B cell (primary cell): ENCODE results near the gene CEMIP. TPM values are rescaled to one million over a fixed set of nuclear protein-coding genes. Genes with fewer than 3 reads are reported as not detected.

ENCODE experiments used
- ATAC-seq: fragments of 200-7000 bp; cut with Tn5 transposase; one replicate; pipeline ENCODE4 v1.10.0; 2021; ENCODE audit warnings: low read depth, mild to moderate bottlenecking, moderate number of reproducible peaks, moderate library complexity
- CTCF ChIA-PET: fragments of 350-600 bp; sonication (Branson Sonifier 250); formaldehyde crosslinking; loops from one replicate; lab custom pipeline; 2021; ENCODE audit warnings: antibody characterized with exemption, inconsistent platforms; lab: Charles Lee
- POLR2A ChIA-PET: fragments of 350-600 bp; sonication (Branson Sonifier 250); formaldehyde crosslinking; loops from one replicate; lab custom pipeline; 2021; ENCODE audit warnings: antibody characterized with exemption; lab: Charles Lee
- DNase-seq: peaks from one replicate; pipeline ENCODE4 v3.0.0; 2013
- H2AFZ ChIP-seq: 2 replicates; pipeline ENCODE4 v1.6.1; 2012; ENCODE audit warnings: mild to moderate bottlenecking, low read depth, low read length; ENCODE audit not compliant: insufficient read depth, poor library complexity, severe bottlenecking
- H3K27ac ChIP-seq, 2 donors: 1 replicate in 1 of 2; 2 replicates in 1 of 2; pipeline ENCODE4 v1.5.1; 2012 to 2013; ENCODE audit warnings: low read length in 2 of 2, mild to moderate bottlenecking in 2 of 2, moderate library complexity in 1 of 2
- H3K27me3 ChIP-seq, 4 experiments: fragments of 200-600 bp in 1 of 4; sonication (generic) in 1 of 4; replicated peaks in 1 of 4; 1 replicate in 2 of 4; 2 replicates in 2 of 4; pipeline versions ENCODE4 v1.6.1 to v1.7.0; 2013 to 2016; ENCODE audit warnings: low read length in 3 of 4, mild to moderate bottlenecking in 2 of 4, mixed read lengths in 1 of 4, moderate library complexity in 1 of 4; ENCODE audit not compliant: insufficient read depth in 4 of 4, control insufficient read depth in 3 of 4; ENCODE audit errors: control extremely low read depth in 1 of 4
- H3K36me3 ChIP-seq, 2 experiments: replicated peaks in 1 of 2; 1 replicate in 1 of 2; 2 replicates in 1 of 2; pipeline versions ENCODE4 v1.6.1 to v1.7.1; 2013; ENCODE audit warnings: low read length in 1 of 2; ENCODE audit not compliant: insufficient read depth in 2 of 2, control insufficient read depth in 1 of 2; ENCODE audit errors: control extremely low read depth in 1 of 2, extremely low read depth in 1 of 2
- H3K4me1 ChIP-seq, 2 donors: fragments of 200-600 bp in 1 of 2; sonication (generic) in 1 of 2; 1 replicate in 1 of 2; 2 replicates in 1 of 2; pipeline versions ENCODE4 v1.5.1 to v1.6.1; 2013 to 2017; ENCODE audit warnings: low read length in 2 of 2; ENCODE audit not compliant: control insufficient read depth in 2 of 2, insufficient read depth in 2 of 2
- H3K4me2 ChIP-seq: replicated peaks from 2 replicates; pipeline ENCODE3; 2012; ENCODE audit warnings: mild to moderate bottlenecking, low read depth, low read length; ENCODE audit not compliant: poor library complexity, severe bottlenecking
- H3K4me3 ChIP-seq, 5 experiments: fragments of 200-600 bp in 1 of 5; sonication (generic) in 1 of 5; 1 replicate in 3 of 5; 2 replicates in 2 of 5; pipeline versions ENCODE4 v1.5.1 to v1.7.0; 2011 to 2016; ENCODE audit warnings: low read length in 4 of 5, mild to moderate bottlenecking in 4 of 5, low read depth in 2 of 5, control low read depth in 1 of 5, moderate library complexity in 1 of 5; ENCODE audit not compliant: insufficient read depth in 1 of 5; ENCODE audit errors: control extremely low read depth in 1 of 5, extremely low read depth in 1 of 5
- H3K79me2 ChIP-seq: fragments of 200-600 bp; sonication (generic); one replicate; pipeline ENCODE4 v1.6.0; 2016; ENCODE audit warnings: low read length; ENCODE audit not compliant: control insufficient read depth, insufficient read depth
- H3K9ac ChIP-seq: fragments of 200-600 bp; sonication (generic); 2 replicates; pipeline ENCODE4 v1.6.1; 2017; ENCODE audit warnings: mild to moderate bottlenecking, low read length, moderate library complexity
- H3K9me3 ChIP-seq, 3 donors: one replicate each; pipeline versions ENCODE4 v1.6.1 to v1.7.1; 2013; ENCODE audit warnings: low read length in 2 of 3; ENCODE audit not compliant: control insufficient read depth in 2 of 3, insufficient read depth in 1 of 3; ENCODE audit errors: control extremely low read depth in 1 of 3
- H4K20me1 ChIP-seq: 2 replicates; pipeline ENCODE4 v1.6.0; 2012; ENCODE audit warnings: mild to moderate bottlenecking, low read length; ENCODE audit not compliant: insufficient read depth, control insufficient read depth, poor library complexity, severe bottlenecking
- H3K27ac Mint-ChIP-seq: one replicate; pipeline ENCODE4 v1.8.0; 2021; ENCODE audit warnings: mixed read lengths
- H3K27me3 Mint-ChIP-seq: one replicate; pipeline ENCODE4 v1.8.0; 2021; ENCODE audit warnings: mixed read lengths
- H3K4me1 Mint-ChIP-seq: one replicate; pipeline ENCODE4 v1.8.0; 2021; ENCODE audit warnings: mixed read lengths
- H3K4me3 Mint-ChIP-seq: one replicate; pipeline ENCODE4 v1.8.0; 2021; ENCODE audit warnings: mixed read lengths
- H3K9me3 Mint-ChIP-seq: one replicate; pipeline ENCODE4 v1.8.0; 2022; ENCODE audit warnings: mixed read lengths; ENCODE audit not compliant: insufficient read depth
- CTCF ChIP-seq: fragments of 200-600 bp; IDR thresholded peaks from one replicate; pipeline ENCODE4 v1.8.0; 2022; ENCODE audit warnings: antibody characterized with exemption, mild to moderate bottlenecking
- EZH2 ChIP-seq: IDR thresholded peaks from 2 replicates; pipeline ENCODE4 v1.6.1; 2012; ENCODE audit warnings: borderline replicate concordance, low read depth, mild to moderate bottlenecking, moderate library complexity, low read length; ENCODE audit not compliant: insufficient read depth, poor library complexity, severe bottlenecking
- WGBS: methylation state at CpG from one replicate; pipeline ENCODE4 v1.1.5; 2013; ENCODE audit warnings: missing lambda C conversion rate; ENCODE audit not compliant: insufficient coverage; 5-methylcytosine and 5-hydroxymethylcytosine counted together
- intact Hi-C: fragments of 100-400 bp; cut with micrococcal nuclease; formaldehyde crosslinking; loops from one replicate; pipeline ENCODE4 v1.10.0; 2022
- polyA plus RNA-seq: library from polyadenylated mRNA; depleted of rRNA; stranded (reverse); fragments of >200 nt; gene quantifications from 2 replicates; pipeline ENCODE4 v1.2.3, GENCODE V29; 2012
- total RNA-seq, 2 donors: library from RNA; stranded (reverse); fragments of 120-200 nt in 1 of 2; gene quantifications; 1 replicate in 1 of 2; 2 replicates in 1 of 2; pipeline versions ENCODE4 v1.2.3 to v1.2.4, GENCODE V29; 2013 to 2022

CEMIP gene
- total and polyA plus RNA-seq, 2 donors (not counting 1 experiment from before 2014, with no cell fraction given), result 0.32 TPM; not detected in 1

- ChIA-PET POLR2A (no interaction called here), CTCF (no interaction called here)
- H3K9me3 Mint-ChIP-seq, result no peaks in the 10 kb centered on the region
- H3K9me3 ChIP-seq, result no peaks in the 10 kb centered on the region
- no peaks in the 10 kb centered on the region for H3K27me3 ChIP-seq
- H3K9ac ChIP-seq, result no peak overlapping the region
- no peak overlapping the region for H3K27ac Mint-ChIP-seq
- H3K4me2 ChIP-seq, result no peak overlapping the region
- no peaks in the 10 kb centered on the region for H3K79me2 ChIP-seq
- no peak overlapping the region for H2AFZ ChIP-seq
- ATAC-seq (no peak), DNase-seq (no peak)
- no peaks in the 10 kb centered on the region for H4K20me1 ChIP-seq
- 100% methylated on average over 2 of the region's 5 CpGs for WGBS
- H3K36me3 ChIP-seq, result no peaks in the 10 kb centered on the region
- H3K4me1 Mint-ChIP-seq, result no peaks in the 10 kb centered on the region
- H3K27ac ChIP-seq, result no peak overlapping the region
- no peak overlapping the region for H3K4me3 Mint-ChIP-seq
- H3K4me1 ChIP-seq, result no peaks in the 10 kb centered on the region
- intact Hi-C loops, result no loop called here
- no peaks in the 10 kb centered on the region for H3K27me3 Mint-ChIP-seq
- no peak overlapping the region for H3K4me3 ChIP-seq
- TF ChIP-seq CTCF (no peak), EZH2 (no peak)
These were observed 153.3 kb downstream of the CEMIP start for GRCh38 chr15:80932513-80932815.

DNA sequence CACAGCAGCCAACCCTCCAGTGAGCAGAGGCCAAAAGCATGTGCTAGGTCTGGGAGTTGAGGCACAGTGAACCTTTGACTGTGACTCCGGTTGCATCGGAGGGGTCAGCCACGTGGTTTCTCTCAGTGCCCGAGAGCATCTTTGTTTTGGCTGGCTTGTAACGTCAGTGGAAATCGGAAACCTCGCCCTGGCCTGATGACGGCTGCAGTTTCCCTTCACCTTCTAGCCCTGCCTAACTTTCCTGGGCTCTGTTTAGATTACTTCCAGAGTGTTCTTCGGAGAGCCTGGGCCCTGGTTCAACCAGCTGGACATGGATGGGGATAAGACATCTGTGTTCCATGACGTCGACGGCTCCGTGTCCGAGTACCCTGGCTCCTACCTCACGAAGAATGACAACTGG, 153.8 kb downstream of the CEMIP start:
- H3K9me3 Mint-ChIP-seq, result no peaks in the 10 kb centered on the region
- Histone ChIP-seq H2AFZ (no peak overlapping the region), H3K9ac (no peak overlapping the region), H3K4me1 (no peaks in the 10 kb centered on the region), H4K20me1 (no peaks in the 10 kb centered on the region), H3K27me3 (no peaks in the 10 kb centered on the region), H3K4me2 (no peak overlapping the region), H3K27ac (no peak overlapping the region), H3K4me3 (no peak overlapping the region), H3K36me3 (no peaks in the 10 kb centered on the region), H3K9me3 (no peaks in the 10 kb centered on the region), H3K79me2 (no peaks in the 10 kb centered on the region)
- TF ChIP-seq EZH2, result no peak
- TF ChIP-seq CTCF, result no peak
- intact Hi-C loops, result no loop called here
- no peak for DNase-seq
- no peak overlapping the region for H3K4me3 Mint-ChIP-seq
- ChIA-PET POLR2A (no interaction called here), CTCF (no interaction called here)
- 96% methylated on average over 15 of the region's 15 CpGs for WGBS
- ATAC-seq, result no peak
- H3K27me3 Mint-ChIP-seq, result no peaks in the 10 kb centered on the region
- H3K27ac Mint-ChIP-seq, result no peak overlapping the region
- no peaks in the 10 kb centered on the region for H3K4me1 Mint-ChIP-seq
